Measurements from ENCODE around the gene RPS4Y1.

RPS4Y1 gene

DNA sequence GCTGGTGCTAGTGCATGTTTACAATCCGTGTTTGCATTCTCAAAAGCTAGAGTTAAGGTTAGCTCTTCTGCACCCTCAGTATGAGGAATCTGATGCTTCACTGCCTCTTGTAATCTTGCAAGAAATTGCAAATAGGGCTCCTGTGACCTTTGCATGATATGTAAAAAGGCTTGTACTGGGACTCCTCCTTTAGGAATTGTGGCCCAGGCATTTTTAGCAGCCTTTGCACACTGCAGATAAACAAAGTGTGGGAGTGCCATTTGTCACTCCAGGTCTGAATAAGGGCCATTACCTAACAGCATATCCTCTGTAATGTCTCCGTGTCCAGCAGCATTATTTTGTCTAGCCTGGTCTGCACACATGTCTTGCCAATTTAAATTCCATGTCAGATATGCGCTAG, 44.5 kb downstream of the RPS4Y1 start:
- no peak for DNase-seq

DNA sequence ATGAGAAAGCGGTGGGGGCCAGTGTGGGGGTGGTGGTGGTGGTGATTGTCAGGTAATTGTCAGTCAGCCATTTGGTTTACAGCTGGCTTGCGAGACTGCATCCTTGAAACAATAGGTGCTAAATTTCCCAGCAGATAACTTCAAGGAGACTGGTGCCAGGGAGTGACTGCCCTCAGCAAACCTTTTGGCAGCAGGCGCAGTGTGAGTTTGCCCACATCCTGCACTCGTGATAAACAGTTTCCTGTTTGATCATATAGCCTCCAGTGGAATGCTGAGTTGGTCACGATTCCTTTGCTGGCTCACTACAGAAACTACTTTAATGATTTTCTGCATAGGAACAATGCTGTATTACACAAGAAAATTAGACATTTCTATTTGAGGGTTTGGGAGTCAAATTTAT, 46.0 kb downstream of the RPS4Y1 start:
- DNase-seq: no peak

DNA sequence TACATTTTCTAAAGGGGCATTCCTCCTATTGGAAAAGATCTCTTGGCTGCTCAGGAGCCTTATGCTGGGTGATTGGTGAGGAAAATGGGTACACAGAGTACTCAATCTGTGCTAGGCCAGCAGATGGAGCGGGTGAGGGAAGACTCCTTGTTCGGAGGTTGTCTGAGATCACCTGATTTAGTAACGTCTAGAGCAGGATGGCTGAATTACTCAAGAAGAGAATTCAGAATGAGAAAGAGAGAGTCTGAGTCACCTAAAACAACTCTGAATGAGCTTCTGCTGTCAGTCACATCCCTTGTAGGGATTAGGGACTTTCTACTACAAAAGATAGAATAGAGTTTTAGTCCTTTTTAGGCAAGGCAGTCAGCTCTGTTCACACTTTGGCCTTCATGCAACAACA, 46.6 kb downstream of the RPS4Y1 start:
- no peak for DNase-seq

DNA sequence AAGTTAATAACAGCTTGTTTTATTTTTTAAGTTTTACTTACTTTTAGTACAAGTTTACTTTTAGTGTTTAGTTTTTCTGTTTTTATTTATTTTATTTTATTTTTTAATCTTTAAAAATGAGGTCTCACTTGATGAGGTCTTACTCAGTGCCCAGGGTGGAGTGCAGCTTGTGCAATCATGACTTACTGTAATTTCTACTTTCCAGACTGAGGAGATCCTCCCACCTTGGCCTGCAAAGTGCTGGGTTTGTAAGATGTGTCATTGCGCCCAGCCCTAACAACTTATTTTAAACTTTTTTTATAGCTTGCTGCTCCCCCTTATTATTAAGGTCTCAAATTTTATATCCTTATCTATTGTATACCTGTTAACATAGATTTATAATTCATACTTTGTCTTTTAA, 52.1 kb downstream of the RPS4Y1 start:
- no peak for DNase-seq

DNA sequence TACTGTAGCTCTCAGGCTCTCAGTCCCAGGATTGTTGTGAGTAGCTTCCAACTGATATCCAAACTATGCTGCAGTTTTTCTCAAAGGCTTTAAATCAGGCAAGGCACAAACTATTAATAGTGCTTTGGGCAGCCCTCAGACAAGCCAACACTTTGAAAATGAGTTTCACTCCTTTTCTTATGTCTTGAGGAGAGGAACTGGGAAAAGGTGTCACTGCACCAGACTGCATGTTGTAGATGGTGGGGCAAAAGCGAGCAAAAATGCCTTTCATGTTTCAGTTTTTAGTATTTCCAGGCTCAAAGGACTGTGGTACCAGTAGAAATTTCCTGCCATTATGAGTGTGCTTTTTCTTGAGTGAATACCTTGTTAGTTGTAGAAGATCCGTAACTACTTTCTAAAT, 54.6 kb downstream of the RPS4Y1 start:
- DNase-seq: no peak

DNA sequence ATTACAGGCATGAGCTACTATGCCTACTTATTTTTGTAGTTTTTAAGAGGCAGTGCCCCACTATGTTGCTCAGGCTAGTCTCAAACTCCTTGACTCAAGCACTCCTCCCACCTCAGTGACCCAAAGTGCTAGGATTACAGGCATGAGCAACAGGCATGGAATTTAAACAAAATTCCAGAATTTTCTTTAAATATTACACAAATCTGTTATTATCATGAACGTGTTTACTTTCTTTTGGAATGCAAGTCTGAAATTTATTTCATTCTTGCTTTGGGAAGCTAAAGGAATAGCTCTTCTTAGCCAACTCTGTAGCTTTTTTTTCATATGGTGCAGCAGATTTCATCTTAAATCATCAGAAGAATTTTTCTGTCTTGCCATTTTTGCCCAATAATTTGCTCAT, 66.0 kb downstream of the RPS4Y1 start:
- DNase-seq: no peak

DNA sequence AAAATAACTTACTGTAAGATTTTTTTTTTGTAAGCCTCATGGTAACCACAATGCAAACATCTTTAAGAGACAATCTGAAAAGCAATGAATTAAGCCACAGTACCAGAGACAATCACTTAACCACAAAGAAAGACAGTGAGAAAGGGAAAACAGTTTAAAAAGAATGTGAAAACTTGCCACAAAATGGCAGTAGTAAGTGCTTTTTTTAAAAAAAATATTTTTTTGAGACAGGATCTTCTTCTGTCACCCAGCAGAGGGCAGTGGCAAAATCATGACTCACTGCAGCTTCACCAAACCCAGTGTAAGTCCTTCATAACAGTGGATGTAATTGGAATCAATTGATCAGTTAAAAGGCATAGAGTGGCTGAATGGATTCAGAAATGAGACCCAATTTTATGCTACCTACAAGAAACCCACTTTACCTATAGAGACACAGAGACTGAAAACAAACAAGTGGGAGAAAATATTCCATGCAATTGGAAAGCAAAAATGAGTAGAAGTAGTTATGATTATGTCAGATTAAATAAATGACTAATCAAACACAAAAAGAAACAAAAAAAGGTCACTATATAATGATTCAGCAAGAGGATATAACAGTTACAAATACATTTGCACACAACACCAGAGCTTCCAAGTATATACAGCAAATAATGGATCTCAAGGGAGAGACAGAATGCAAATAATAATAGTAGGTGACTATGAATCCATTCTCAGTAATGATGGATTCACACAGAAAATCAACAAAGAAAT, 71.8 kb downstream of the RPS4Y1 start:
- peak; percentile 42 for DNase-seq
